ENCODE results near the gene RPTOR.

The RPTOR gene

GRCh38 chr17:80630560-80631120 lies 86.0 kb downstream of the RPTOR start:
- no peak for DNase-seq (ENCODE audit: insufficient read length, low spot score)
- no peak for FAIRE-seq
- no peak for TF ChIP-seq PAX5 (IDR thresholded peaks at IDR 0.05; ENCODE audit: insufficient read depth, low read length, severe bottlenecking)
- TF ChIP-seq TAF1 (IDR thresholded peaks at IDR 0.05; ENCODE audit: low read depth, low read length) = no peak
- TF ChIP-seq POU2F2 (IDR thresholded peaks at IDR 0.05; ENCODE audit: low read depth, low read length) = no peak
- TF ChIP-seq SPI1 (IDR thresholded peaks at IDR 0.05; ENCODE audit: low read depth, low read length) = no peak
- TF ChIP-seq POLR2A (IDR thresholded peaks at IDR 0.05; ENCODE audit: low read depth, low read length) = no peak
- TF ChIP-seq POLR2AphosphoS5 (IDR thresholded peaks at IDR 0.05; ENCODE audit: low read depth, low read length) = no peak

- TF ChIP-seq TAF1 (IDR thresholded peaks at IDR 0.05; ENCODE audit: low read depth, low read length) = no peak
- TF ChIP-seq POLR2A (IDR thresholded peaks at IDR 0.05; ENCODE audit: low read depth, low read length) = no peak
- TF ChIP-seq SPI1 (IDR thresholded peaks at IDR 0.05; ENCODE audit: low read depth, low read length) = no peak
- TF ChIP-seq PAX5 (IDR thresholded peaks at IDR 0.05; ENCODE audit: insufficient read depth, low read length, severe bottlenecking) = no peak
- no peak for TF ChIP-seq POU2F2 (IDR thresholded peaks at IDR 0.05; ENCODE audit: low read depth, low read length)
- TF ChIP-seq POLR2AphosphoS5 (IDR thresholded peaks at IDR 0.05; ENCODE audit: low read depth, low read length) = no peak
- DNase-seq (ENCODE audit: insufficient read length, low spot score) = no peak
- no peak for FAIRE-seq
Observed at GRCh38 chr17:80631142-80632045, 86.8 kb downstream of the RPTOR start.

- DNase-seq (ENCODE audit: insufficient read length, low spot score) (no peak), FAIRE-seq (no peak)
- TF ChIP-seq SPI1 (IDR thresholded peaks at IDR 0.05; ENCODE audit: low read depth, low read length) (no peak), POLR2AphosphoS5 (IDR thresholded peaks at IDR 0.05; ENCODE audit: low read depth, low read length) (no peak), PAX5 (IDR thresholded peaks at IDR 0.05; ENCODE audit: insufficient read depth, low read length, severe bottlenecking) (no peak), TAF1 (IDR thresholded peaks at IDR 0.05; ENCODE audit: low read depth, low read length) (no peak), POU2F2 (IDR thresholded peaks at IDR 0.05; ENCODE audit: low read depth, low read length) (no peak), POLR2A (IDR thresholded peaks at IDR 0.05; ENCODE audit: low read depth, low read length) (no peak)
Observed at GRCh38 chr17:80632046-80632581, 87.5 kb downstream of the RPTOR start.

- FAIRE-seq = no peak
- no peak for DNase-seq (ENCODE audit: insufficient read length, low spot score)
- TF ChIP-seq POLR2A (IDR thresholded peaks at IDR 0.05; ENCODE audit: low read depth, low read length) (no peak), POLR2AphosphoS5 (IDR thresholded peaks at IDR 0.05; ENCODE audit: low read depth, low read length) (no peak), PAX5 (IDR thresholded peaks at IDR 0.05; ENCODE audit: insufficient read depth, low read length, severe bottlenecking) (no peak), TAF1 (IDR thresholded peaks at IDR 0.05; ENCODE audit: low read depth, low read length) (no peak), SPI1 (IDR thresholded peaks at IDR 0.05; ENCODE audit: low read depth, low read length) (no peak), POU2F2 (IDR thresholded peaks at IDR 0.05; ENCODE audit: low read depth, low read length) (no peak)
Observed at GRCh38 chr17:80633207-80633606, 88.6 kb downstream of the RPTOR start.

- DNase-seq (ENCODE audit: insufficient read length, low spot score) (no peak), FAIRE-seq (peak; percentile 96)
- TF ChIP-seq POU2F2 (IDR thresholded peaks at IDR 0.05; ENCODE audit: low read depth, low read length) = no peak
- no peak for TF ChIP-seq PAX5 (IDR thresholded peaks at IDR 0.05; ENCODE audit: insufficient read depth, low read length, severe bottlenecking)
- no peak for TF ChIP-seq SPI1 (IDR thresholded peaks at IDR 0.05; ENCODE audit: low read depth, low read length)
- no peak for TF ChIP-seq POLR2AphosphoS5 (IDR thresholded peaks at IDR 0.05; ENCODE audit: low read depth, low read length)
Observed at GRCh38 chr17:80633994-80634566, 89.4 kb downstream of the RPTOR start.

- TF ChIP-seq SPI1 (IDR thresholded peaks at IDR 0.05; ENCODE audit: low read depth, low read length) (no peak), TAF1 (IDR thresholded peaks at IDR 0.05; ENCODE audit: low read depth, low read length) (no peak), POU2F2 (IDR thresholded peaks at IDR 0.05; ENCODE audit: low read depth, low read length) (no peak), POLR2A (IDR thresholded peaks at IDR 0.05; ENCODE audit: low read depth, low read length) (no peak), POLR2AphosphoS5 (IDR thresholded peaks at IDR 0.05; ENCODE audit: low read depth, low read length) (no peak), PAX5 (IDR thresholded peaks at IDR 0.05; ENCODE audit: insufficient read depth, low read length, severe bottlenecking) (no peak)
- FAIRE-seq (no peak), DNase-seq (ENCODE audit: insufficient read length, low spot score) (no peak)
Observed at GRCh38 chr17:80636361-80637018, 91.9 kb downstream of the RPTOR start.

GRCh38 chr17:80637048-80637781 lies 92.6 kb downstream of the RPTOR start:
- DNase-seq (ENCODE audit: insufficient read length, low spot score) (no peak), FAIRE-seq (no peak)

GRCh38 chr17:80639658-80640057 lies 95.0 kb downstream of the RPTOR start:
- no peak for DNase-seq (ENCODE audit: insufficient read length, low spot score)
- TF ChIP-seq SPI1 (IDR thresholded peaks at IDR 0.05; ENCODE audit: low read depth, low read length) = no peak
- no peak for TF ChIP-seq POLR2A (IDR thresholded peaks at IDR 0.05; ENCODE audit: low read depth, low read length)
- no peak for TF ChIP-seq POLR2AphosphoS5 (IDR thresholded peaks at IDR 0.05; ENCODE audit: low read depth, low read length)
- no peak for TF ChIP-seq POU2F2 (IDR thresholded peaks at IDR 0.05; ENCODE audit: low read depth, low read length)
- TF ChIP-seq PAX5 (IDR thresholded peaks at IDR 0.05; ENCODE audit: insufficient read depth, low read length, severe bottlenecking) = no peak
- no peak for TF ChIP-seq TAF1 (IDR thresholded peaks at IDR 0.05; ENCODE audit: low read depth, low read length)
- FAIRE-seq = no peak

More at GRCh38 chr17:80637048-80637781, 92.6 kb downstream of the RPTOR start:
- TF ChIP-seq POU2F2 (IDR thresholded peaks at IDR 0.05; ENCODE audit: low read depth, low read length) = no peak
- no peak for TF ChIP-seq POLR2AphosphoS5 (IDR thresholded peaks at IDR 0.05; ENCODE audit: low read depth, low read length)
- no peak for TF ChIP-seq SPI1 (IDR thresholded peaks at IDR 0.05; ENCODE audit: low read depth, low read length)
- no peak for TF ChIP-seq PAX5 (IDR thresholded peaks at IDR 0.05; ENCODE audit: insufficient read depth, low read length, severe bottlenecking)
- TF ChIP-seq TAF1 (IDR thresholded peaks at IDR 0.05; ENCODE audit: low read depth, low read length) = no peak
- TF ChIP-seq POLR2A (IDR thresholded peaks at IDR 0.05; ENCODE audit: low read depth, low read length) = no peak

All from GM12891 (cell line).